ENCODE results near the gene IRF5.
"Not testable (repeated sequence)": the region's sequence is repeated elsewhere in the genome, so short reads cannot be mapped to it uniquely, and the experiment has no call there.

The IRF5 gene

GRCh38 chr7:128940494-128941322 is 3.0 kb downstream of the IRF5 start:
- no peak for DNase-seq

GRCh38 chr7:128941323-128941890 is 3.7 kb downstream of the IRF5 start:
- DNase-seq = no peak

- no peak for DNase-seq
Measured at GRCh38 chr7:128941946-128942526, 4.3 kb downstream of the IRF5 start.

- DNase-seq = not testable (repeated sequence)
Measured at GRCh38 chr7:128943251-128943650, 5.5 kb downstream of the IRF5 start.

- DNase-seq = no peak
Measured at GRCh38 chr7:128944487-128945236, 6.9 kb downstream of the IRF5 start.

GRCh38 chr7:128945668-128946366 is 8.1 kb downstream of the IRF5 start:
- DNase-seq = no peak

- no peak for DNase-seq
Measured at GRCh38 chr7:128946936-128947830, 9.5 kb downstream of the IRF5 start.

GRCh38 chr7:128947854-128948253 is 10.1 kb downstream of the IRF5 start:
- no peak for DNase-seq

- DNase-seq = no peak
Measured at GRCh38 chr7:128948312-128948973, 10.7 kb downstream of the IRF5 start.

GRCh38 chr7:128948976-128949760 is 11.4 kb downstream of the IRF5 start:
- no peak for DNase-seq

GRCh38 chr7:128951296-128951695 is 13.6 kb downstream of the IRF5 start:
- no peak for DNase-seq

GRCh38 chr7:128954150-128954549 is 16.4 kb downstream of the IRF5 start:
- DNase-seq = no peak

- DNase-seq = no peak
Measured at GRCh38 chr7:128954830-128955802, 17.4 kb downstream of the IRF5 start.

GRCh38 chr7:128955981-128956380 is 18.3 kb downstream of the IRF5 start:
- no peak for DNase-seq

GRCh38 chr7:128959296-128959695 is 21.6 kb downstream of the IRF5 start:
- no peak for DNase-seq

GRCh38 chr7:128961030-128961659 is 23.4 kb downstream of the IRF5 start:
- DNase-seq = no peak

GRCh38 chr7:128962899-128963298 is 25.2 kb downstream of the IRF5 start:
- no peak for DNase-seq

GRCh38 chr7:128963327-128963757 is 25.6 kb downstream of the IRF5 start:
- DNase-seq = no peak

GRCh38 chr7:128968624-128969023 is 30.9 kb downstream of the IRF5 start:
- no peak for DNase-seq
